Transverse colon (tissue), 3 donors: ENCODE measurements around the gene OLAH.
"Not testable (repeated sequence)": the region's sequence is repeated elsewhere in the genome, so short reads cannot be mapped to it uniquely, and the experiment has no call there.

ENCODE experiments used
- CTCF ChIP-seq, 5 experiments: fragments of 200-600 bp in 3 of 5; fragments of 450-650 bp in 2 of 5; sonication (generic) in 3 of 5; IDR thresholded peaks; 1 replicate in 2 of 5; 2 replicates in 3 of 5; pipeline ENCODE4 v1.5.1; 2016 to 2017; ENCODE audit warnings: antibody characterized with exemption in 5 of 5, inconsistent platforms in 3 of 5, mild to moderate bottlenecking in 2 of 5, moderate library complexity in 1 of 5
- EP300 ChIP-seq: sonication (generic); formaldehyde crosslinking; IDR thresholded peaks from one replicate; pipeline ENCODE4 v1.6.1; 2017; ENCODE audit warnings: antibody characterized with exemption, low read depth
- POLR2A ChIP-seq: fragments of 450-650 bp; IDR thresholded peaks from one replicate; pipeline ENCODE4 v1.6.1; 2016; ENCODE audit warnings: antibody characterized with exemption, mild to moderate bottlenecking, moderate library complexity

DNA sequence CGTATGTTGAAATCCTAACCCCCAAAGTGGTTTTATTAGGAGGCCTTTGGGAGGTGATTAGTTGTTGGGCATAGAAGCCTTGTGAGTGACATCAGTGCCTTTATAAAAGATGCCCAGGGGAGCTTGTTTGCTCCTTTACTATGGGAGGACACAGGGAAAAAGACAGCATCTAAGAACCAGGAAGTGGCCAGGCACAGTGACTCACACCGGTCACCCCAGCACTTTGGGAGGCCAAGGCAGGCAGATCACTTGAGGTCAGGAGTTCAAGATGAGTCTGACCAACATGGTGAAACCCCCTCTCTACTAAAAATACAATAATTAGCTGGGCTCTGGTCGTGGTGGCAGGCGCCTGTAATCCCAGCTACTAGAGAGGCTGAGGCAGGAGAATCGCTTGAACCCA, 22.8 kb upstream of the OLAH start:
- not testable (repeated sequence) for TF ChIP-seq CTCF (IDR thresholded peaks at IDR 0.05); POLR2A; EP300
